HepG2 (cell line): ENCODE measurements around the gene ENTPD7.

ENCODE experiments used
- POLR2A ChIP-seq, 2 experiments: IDR thresholded peaks; 2 replicates each; pipeline ENCODE4 v1.6.1; 2011; ENCODE audit warnings: low read depth in 2 of 2, low read length in 2 of 2, mild to moderate bottlenecking in 1 of 2, moderate library complexity in 1 of 2; ENCODE audit not compliant: insufficient read depth in 1 of 2
- ZNF543 ChIP-seq: sonication (generic); formaldehyde crosslinking; IDR thresholded peaks from 2 replicates; pipeline ENCODE4 v1.4.0; 2020; ENCODE audit warnings: mild to moderate bottlenecking, missing genetic modification reagents

DNA sequence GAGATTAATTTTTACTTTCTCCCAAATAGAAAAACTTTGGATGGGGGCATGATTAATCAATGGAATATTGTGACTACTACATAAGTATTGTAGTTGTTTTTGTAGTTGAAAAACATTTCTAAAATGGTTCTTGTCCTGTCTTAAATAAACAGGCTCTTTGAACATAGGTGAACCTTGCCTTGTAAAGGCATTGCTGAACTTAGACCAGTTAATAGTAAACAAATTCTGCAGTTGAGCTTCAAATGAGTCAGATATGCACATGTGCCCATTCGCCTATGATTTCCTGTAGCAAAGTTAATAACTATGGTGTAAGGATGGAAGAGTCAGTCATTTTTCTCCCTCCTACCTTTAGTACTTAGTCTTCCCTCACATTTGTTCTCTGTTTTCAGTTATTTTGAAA, 95.4 kb downstream of the ENTPD7 start:
- 0 out of 2 replicates have a peak, but pooled peaks have one; percentile 39 for TF ChIP-seq ZNF543 (CRISPR knock-in tag)
- TF ChIP-seq POLR2A (IDR thresholded peaks at IDR 0.05; ENCODE audit: insufficient read depth in 1 of 2, low read depth in 2 of 2, low read length in 2 of 2), result no peak
